HTR-8/SVneo (cell line): ENCODE measurements around the gene EEFSEC.

Source experiments
- DNase-seq: peaks from one replicate; pipeline ENCODE4 v3.0.0; 2011; ENCODE audit warnings: low spot score, mixed read lengths; ENCODE audit not compliant: insufficient read length
- FAIRE-seq: peaks from 2 replicates; lab custom pipeline; 2011; peaks lifted over from hg19 to GRCh38; lab: Jason Lieb, UNC

The EEFSEC gene

DNA sequence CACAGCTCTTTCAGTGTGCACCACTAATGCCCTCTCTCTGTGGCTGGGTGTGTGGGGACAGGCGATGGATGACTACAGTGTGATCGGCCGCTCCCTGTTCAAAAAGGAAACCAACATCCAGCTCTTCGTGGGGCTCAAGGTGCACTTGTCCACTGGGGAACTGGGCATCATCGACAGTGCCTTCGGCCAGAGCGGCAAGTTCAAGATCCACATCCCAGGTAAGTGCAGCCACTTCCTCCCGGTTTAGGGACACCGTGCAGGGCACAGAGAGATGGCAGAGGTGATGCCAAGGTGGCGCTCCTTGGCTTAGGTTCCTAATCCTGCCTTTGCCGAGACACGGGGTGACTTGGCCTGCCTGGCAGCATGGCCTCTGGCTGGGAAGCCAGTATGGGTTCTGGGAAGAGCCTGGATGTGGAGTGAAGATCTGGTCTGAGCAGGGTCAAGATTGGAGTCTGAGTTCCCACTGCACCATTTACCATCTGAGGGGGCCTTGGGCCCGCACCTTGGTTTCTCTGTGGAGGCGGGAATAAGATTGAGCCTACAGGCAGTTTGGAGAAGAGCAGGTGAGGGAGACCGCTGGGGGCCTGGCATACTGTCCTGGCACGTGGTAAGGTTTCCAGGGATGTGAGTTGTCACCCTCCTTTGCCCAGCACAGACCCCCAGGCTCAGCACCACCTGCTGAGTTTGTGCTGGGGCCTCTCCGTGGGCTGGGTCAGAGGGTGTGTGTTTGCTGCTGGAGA is 205.0 kb downstream of the EEFSEC start:
- DNase-seq (no peak), FAIRE-seq (no peak)

DNA sequence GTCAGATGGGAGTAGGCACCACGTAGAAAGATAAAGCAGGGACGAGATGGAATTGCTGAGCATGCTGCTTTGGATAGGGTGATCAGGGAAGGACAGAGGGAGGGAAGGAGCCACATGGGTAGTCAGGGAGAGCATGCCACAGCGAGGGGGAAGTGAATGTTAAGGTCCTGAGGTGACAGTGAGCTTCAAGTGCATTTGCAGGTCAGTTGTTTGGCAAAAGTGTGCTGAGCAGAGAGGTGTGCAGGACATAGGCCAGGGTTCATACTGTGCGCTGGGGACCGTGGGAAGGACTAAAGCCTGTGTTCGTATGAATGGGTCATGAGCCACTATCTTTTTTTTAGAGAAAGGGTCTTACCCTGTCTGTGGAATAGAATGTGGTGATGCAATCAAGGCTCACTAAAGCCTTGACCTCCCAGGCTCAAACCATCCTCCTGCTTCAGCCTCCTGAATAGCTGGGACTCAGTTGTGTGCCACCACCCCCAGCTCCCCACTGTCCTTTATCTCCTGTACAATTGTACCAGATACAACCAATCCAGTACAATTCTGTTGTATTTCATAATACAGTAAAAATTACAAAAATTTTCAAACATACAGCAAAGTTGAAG is 205.9 kb downstream of the EEFSEC start:
- DNase-seq (no peak), FAIRE-seq (no peak)

DNA sequence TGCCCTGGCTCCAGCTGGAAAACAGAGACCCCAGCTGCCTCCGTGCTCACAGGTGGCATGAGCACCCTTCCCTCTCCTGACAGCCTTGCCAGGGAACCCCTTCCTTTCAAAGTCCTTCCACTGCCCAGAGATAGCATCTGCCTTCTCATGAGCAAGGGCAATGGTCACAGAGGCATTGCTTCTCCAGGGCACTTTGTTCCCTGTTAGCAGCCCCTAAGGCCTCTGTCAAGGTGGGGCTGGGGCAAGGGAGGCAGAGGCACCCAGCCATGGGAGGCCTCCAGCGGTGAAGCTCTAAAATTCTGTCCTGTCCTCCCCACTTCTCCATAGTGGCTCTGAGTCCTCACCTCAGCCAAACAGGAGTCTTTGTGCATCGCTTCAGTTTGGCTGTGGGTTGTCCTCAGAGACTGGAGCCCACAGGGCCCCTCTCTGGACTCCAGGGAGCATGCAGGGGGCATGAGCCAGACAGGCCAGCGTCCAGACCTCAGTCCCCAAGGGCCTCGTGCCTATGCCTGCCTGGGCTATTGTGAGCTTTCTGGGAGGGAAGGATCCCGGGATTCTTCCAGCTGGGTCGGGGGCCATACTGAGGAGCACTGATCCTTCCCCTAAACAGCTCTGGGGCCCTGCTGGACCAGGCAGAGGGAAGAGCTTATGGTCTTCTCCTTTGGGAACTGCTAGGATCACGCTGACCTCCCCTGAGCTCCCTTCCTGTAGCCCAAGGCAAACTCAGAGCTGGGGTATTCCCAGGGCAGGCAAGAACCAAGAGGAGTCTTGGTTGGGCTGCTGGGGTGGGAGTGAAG is 206.8 kb downstream of the EEFSEC start:
- no peak for FAIRE-seq
- peak; percentile 48 for DNase-seq

DNA sequence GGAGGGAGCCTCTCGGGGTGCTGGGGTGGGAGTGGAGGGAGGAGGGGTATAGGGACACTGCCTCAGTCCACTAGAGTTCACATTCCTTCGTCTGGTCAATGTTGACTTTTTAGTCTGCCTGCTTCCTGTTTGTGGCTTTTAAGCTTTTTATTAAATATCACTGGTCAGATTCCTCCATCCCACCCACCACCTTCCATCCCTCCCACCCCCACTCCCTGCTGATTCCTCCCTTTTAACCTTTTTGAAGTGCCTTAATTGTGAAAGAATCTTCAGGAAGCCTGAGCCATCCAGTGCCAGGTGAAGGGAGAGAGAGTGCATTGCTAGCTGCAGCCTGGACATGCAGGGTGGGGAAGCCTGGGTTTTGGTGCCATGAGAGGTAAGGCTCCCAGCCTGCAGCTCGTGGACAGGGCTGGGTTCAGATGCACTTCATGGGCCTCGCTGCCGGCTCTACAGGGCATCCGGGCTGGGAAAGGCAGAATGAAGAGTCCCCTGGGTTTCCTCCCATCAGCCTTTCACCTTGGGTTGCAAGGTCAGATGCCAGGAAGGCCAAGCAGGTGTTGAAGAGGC is 207.5 kb downstream of the EEFSEC start:
- DNase-seq (peak; percentile 45), FAIRE-seq (no peak)

DNA sequence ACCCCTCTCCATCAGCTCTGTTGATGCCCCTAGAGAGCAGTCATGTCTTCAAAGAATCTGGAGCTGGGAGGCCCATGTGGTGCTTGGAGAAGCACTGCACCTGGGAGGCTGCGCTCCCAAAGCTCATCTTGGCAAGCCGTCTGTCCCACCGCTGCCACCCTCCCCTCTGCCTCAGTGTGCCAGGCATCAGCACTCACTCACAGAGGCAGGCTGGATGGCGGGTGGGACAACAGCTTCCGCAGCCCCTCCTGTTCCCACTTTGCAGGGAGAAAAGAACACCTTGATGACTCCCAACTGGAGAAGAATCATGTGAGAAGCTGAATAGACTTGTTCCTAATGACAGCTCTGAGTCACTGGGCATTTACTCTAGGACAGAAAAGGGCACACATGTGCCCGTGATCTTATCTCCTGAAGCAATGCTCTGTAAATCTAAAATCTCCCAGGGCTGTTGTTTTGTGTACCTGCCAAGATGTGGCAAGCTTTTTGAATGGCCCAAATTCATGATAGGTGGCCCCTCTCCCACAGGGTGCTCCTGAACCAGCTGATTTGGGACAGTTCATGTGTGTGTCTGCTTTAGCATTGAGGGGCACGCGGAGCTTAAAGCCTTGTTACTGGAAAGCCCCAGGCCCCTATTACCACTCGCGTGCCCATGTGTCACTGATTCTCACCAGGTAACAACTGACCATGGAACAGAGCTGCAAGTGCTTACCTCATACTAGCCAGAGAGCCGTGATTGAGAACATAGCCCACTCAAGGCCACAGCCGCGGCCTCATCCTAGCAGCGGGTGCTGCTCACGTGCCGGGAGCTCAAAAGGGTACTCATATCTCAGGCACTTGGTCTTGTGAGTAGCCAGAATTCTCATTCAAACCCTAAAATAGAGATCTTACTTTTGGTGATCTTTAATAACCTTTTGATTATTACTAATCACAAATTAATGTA is 209.0 kb downstream of the EEFSEC start:
- no peak for FAIRE-seq
- no peak for DNase-seq

DNA sequence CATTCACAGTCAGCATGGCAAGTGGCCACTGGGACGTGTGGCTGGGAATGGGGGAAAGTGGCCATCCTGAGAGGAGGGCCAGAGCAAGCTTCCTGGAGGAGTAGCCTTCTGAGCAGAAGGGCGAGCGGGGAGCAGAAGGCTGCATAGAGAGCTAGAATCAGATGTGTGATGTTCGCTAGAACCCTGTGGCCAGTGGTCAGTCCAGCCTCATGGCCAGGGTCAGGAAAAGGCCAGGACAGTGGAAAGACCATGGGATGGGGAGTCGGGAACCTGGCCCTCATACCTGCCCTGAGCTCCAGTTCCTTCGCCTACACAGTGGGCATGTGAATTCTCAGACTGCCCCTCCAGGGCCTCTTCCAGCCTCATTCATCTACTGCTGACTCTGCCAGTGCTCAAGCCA is 211.0 kb downstream of the EEFSEC start:
- no peak for FAIRE-seq

DNA sequence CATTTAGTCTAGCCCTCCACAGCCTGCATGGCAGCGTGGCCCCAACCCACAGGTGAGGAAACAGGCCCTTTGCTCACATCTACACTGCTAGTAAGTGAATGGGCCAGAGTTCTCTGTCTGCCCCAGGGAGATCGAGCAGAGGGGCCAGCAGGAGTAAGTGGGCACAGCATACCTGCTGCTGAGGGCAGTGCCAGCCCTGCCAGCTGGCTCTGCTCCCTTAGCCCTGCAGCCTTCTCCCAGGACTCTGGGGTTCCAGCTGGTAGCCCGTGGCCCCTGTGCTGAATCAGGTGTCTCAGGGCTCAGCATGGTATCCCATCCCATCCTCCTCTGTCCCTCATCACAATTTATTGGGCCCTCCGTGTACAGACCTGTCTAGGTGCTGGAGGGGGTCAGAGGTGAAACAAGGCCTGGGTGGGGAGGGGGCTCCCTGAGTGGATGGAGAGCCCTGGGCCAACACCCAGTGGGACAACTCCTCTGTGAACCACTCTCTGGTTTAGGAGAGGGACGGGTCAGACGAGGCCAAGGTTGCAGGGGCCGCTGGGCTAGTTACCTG is 211.6 kb downstream of the EEFSEC start:
- FAIRE-seq: no peak

More for the DNA sequence above, 211.0 kb downstream of the EEFSEC start:
- no peak for DNase-seq

DNA sequence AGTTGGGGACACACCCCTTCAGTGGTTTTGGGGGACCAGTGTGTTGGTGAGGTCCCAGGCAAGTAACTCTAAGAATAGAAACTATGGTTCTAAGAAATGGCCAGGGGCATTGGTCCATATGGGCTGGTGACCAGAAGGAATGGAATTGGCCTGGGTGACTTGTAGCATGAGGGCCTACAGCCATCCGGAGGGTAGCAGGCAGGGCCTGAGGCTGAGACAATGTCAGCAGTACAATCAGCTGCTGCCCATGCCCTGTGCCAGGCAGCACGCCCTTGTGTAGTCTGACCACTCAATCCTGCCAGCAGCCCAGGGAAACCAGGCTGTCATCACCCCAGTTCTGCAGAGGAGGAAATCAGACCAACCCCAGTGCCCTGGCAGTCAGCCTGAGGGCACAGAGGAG is 212.9 kb downstream of the EEFSEC start:
- DNase-seq (no peak), FAIRE-seq (peak; percentile 20)

More for the DNA sequence above, 211.6 kb downstream of the EEFSEC start:
- DNase-seq: no peak

DNA sequence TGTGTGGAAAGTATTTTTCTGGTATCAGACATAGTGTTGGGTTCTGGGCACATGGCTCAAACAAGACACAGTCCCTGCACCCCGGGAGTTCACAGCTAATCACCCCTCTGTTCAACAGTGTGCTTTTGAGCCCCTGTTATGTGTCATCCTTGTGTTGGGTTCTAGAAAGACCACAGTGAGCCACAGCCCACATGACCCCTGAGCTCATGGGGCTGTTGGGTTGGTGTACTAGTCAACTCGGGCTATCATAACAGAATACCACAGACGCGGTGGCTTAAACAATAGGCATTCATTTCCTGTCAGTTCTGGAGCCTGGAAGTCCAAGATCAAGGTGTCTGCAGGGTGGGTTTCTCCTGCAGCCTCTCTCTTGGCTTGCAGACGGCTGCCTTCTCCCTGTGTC is 213.4 kb downstream of the EEFSEC start:
- DNase-seq (no peak), FAIRE-seq (no peak)

DNA sequence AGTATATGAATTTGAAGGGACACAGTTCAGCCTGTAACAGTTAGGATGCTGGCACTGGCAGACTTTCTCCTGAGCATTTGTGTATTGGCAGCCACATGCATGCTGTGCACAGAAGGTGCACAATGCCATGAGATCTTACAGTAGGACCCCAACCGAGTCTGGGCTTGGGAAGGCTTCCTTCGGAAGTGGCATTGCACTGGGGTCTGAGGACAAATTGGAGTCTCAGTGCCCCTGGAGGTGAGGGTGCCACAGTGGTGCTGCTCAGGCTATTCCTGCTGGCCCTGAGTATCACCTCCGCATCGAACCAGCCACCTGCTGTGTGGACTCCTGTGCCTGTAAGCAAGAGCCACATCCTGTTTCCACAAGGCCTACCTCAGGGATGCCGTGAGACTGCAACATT is 213.9 kb downstream of the EEFSEC start:
- no peak for DNase-seq
- no peak for FAIRE-seq

DNA sequence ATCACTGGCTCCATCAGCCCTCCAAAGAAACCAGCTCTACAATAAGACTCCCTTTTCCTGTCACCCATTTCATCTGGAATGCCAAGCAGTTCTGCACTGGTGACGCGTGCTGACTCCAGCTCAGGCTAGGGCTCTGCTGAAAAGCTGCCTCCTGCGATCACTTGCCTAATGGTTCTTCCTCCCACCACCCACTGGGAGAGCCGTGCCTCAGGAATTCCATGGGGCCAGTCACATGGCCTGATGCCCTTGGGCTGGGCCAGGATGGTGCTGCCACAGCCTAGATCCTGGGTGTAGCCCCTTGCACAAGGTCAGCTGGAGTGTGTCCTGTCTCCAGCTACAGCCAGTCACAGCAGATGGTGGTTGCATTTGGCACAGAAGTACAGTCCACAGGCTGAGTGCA is 214.5 kb downstream of the EEFSEC start:
- DNase-seq: peak; percentile 45
- FAIRE-seq: peak; percentile 65

DNA sequence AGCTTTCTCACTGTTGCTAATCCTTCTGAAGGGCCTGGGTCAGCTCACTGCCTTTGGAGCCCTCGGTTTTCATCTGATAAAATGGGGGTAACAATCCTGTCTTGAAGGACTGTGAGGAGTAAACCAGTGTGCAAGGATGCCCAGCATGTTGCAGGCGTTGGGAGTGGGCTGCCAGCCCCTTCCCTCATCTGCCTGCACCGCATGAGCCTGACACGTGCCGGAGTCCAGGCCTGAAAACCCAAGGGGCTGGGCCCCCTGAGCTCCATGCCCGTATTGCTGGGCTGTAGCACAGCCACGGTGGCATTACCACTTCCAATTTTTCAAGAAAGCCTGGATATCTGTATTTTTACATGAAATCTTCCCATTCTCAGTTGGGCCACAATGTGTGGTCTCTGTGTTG is 215.3 kb downstream of the EEFSEC start:
- FAIRE-seq (no peak), DNase-seq (no peak)

DNA sequence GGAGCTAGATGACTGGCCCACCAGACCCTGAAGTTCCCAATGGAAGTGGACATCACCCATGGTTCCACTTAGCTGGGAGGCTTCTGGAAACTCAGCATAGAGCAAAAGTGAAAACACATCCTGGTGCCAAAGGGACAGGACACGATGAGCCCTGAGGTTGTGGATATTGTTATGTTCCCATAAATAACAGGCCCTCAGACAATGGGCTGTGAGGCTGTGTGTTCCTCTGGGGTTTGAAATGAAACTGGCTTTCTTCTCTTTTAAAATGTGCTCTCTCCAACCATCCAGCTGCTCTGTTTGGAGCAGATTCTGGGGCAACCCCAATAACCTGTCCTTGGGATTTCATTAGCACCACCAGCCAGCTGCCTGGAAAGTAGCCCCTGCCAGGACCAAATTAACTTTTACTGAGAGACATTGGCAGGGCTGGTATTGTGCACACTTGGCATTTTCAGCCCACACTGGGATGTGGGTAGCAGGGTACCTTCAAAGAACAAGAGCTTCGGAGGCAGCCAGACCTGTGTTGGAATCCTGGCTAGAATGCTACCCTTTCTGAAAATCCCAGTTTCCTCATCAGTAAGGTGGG is 215.9 kb downstream of the EEFSEC start:
- no peak for DNase-seq
- FAIRE-seq: no peak

DNA sequence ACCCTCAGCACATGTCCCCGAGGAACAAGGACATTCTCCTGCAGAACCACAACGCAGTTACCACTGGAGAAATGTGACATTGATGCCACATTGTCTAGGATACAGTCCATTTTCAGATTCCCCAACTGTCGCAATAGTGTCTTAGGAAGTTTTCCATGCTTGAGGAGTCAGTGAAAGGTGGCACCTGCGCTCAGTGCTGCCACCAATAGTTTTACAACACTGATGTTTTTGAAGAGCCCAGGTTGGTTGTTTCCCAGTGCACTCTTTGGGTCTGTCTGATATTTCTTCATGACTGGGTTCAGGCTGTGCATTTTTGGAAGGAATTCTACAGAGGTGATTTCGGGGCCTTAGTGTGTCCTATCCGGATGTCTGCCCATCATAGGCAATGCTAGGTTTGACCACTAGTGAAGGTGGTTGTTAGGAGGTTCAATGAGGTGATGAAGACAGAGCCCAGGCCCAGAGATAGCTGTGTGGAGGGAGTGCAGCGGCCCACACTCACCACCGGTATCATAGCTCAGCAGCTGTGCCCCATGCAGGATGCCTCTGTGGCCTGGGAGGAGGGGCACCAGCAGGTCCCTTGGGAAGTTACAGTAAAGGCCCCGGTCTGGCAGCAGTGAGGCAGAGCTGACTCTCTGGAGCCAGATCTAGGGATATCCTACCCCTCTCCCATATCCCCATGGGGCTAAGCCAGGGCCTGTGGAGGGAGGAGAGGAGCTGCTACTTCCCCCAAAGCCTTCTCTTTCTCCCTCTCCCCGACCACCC is 216.8 kb downstream of the EEFSEC start:
- no peak for DNase-seq
- no peak for FAIRE-seq

DNA sequence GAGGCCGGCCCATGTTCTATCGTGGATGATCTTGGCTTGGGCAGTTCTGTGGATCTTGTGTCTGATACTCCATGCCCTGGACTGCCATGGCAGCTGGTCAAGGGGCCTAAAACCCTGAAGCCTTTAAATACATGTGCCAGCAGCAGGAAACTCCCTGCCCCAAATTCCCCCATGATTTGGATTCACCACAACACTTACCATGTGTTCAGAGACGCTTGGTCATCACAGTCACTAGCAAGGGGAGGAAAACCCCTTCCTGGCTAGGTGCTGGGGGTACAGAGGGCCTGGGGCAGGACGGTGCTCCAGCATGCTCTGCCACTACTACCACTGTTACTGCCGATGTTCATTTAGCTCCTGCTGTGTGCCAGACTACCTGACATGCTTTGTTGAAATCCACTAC is 219.0 kb downstream of the EEFSEC start:
- no peak for FAIRE-seq
- DNase-seq: no peak

DNA sequence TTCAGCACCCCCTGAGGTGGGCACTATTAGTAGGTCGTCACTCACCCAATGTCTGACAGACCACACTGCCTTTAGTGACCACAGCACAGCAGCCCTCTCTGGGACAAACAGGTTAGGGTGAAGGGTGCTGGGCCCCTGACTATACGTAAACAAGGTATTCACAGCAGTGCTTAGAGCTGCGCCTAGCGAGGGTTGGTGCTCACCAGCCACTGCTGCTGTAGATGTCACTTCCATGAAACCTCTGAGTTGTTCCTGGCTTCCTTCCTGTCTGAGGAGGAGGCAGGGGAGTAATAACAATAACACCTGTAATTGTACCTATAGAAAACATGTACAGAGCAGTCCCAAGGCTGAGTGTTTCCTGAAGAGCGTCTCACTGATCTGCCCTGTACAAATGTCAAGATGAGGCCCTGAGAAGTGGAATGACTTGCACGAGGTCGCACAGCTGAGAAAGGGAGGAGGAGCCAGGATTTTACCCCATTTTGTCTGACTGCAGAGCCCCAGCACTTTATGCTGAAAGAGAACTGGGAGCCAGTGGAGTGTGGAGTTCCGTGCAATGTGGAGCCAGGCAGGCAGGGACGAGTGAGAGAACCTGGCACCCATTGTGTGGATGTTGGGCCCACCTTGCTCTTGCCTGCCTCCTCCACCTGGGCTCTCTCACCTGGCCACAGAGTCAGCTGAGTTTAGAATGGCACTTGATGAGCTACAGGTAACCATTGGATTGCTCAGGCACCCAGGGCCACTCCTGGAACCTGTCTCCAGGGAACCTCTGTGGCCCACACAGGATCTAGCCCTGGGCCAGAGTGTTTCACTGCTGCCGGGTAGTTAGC is 219.6 kb downstream of the EEFSEC start:
- DNase-seq (no peak), FAIRE-seq (no peak)

DNA sequence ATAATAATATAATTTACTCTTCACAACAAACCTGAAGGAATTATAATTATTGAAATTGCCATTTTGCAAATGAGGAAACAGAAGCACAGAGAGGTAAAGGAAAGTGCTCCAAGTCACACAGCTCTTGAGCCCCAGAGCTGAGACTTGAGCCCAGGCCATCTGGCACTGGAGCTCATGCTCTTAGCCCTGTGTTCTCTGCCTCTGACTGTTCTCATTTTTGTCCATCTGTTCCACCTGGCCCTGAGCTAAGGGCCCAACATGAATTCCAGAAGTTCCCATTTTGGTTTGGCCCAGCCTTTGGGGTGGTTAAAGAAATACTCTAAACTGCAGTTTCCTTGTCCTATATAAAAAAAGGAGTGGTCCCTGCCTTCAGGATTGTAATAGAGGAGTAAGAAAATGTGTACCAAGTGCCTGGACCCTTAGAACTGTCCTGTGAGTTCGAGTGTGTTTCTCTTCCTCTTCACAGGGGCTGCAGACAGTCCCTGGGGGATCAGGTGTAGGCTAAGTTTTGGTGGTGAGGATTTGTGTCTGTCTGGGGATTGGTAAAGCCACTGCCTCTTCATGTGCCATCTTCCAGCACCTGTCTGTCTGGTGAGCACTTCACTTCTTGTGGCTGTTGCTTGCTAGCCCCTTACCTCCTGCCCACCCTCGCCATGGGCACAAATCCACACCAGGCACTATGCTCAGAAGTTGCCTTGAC is 221.6 kb downstream of the EEFSEC start:
- DNase-seq (no peak), FAIRE-seq (no peak)
